ENCODE measurements around the gene HDGF. TPM values are rescaled to one million over a fixed set of nuclear protein-coding genes. Genes with fewer than 3 reads are reported as not detected.

The HDGF gene
- total RNA-seq, 4 donors from 2014 or later, result 180 to 278 (median 236) TPM

DNA sequence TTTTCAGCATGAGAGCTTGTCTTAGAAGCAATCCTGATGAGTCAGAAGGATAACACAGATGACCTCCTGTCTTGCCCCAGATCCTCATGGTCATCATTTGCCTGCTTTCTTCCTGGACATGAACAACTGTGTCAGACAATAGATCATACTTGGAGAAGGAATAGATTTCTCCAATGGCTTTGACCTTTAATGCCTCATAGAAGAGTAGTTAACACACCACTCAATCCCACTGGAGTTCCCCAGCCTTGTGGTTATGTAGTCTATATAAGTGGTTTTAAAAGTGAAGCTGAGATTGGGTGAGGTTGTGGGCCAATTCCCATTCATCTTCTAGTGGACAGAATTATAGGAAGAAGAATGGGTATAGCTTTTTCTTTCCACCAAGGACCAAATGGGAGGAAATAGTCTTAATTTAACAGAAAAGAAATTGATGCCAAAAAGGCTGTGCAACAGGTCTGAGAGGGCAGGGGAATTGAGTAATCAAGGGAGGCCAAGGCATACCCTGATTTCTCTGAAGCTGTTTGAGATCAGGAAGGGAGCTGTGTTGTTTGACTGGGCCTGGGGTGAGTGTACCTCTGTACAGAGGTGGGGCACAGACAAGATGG, 30.2 kb upstream of the HDGF start:
- Histone ChIP-seq H3K9me3 (no peaks in the 10 kb centered on the region), H3K27me3 (no peaks in the 10 kb centered on the region), H3K4me1 (peaks cover 0 to 22% (median 14%) of the 10 kb centered on the region in 3 donors), H3K27ac (no peak overlapping the region), H3K36me3 (peaks cover 0 to 67% (median 20%) of the 10 kb centered on the region in 3 donors), H3K4me3 (no peak overlapping the region)
- no peak for TF ChIP-seq POLR2A (IDR thresholded peaks at IDR 0.05)
- TF ChIP-seq, protein P1, sequence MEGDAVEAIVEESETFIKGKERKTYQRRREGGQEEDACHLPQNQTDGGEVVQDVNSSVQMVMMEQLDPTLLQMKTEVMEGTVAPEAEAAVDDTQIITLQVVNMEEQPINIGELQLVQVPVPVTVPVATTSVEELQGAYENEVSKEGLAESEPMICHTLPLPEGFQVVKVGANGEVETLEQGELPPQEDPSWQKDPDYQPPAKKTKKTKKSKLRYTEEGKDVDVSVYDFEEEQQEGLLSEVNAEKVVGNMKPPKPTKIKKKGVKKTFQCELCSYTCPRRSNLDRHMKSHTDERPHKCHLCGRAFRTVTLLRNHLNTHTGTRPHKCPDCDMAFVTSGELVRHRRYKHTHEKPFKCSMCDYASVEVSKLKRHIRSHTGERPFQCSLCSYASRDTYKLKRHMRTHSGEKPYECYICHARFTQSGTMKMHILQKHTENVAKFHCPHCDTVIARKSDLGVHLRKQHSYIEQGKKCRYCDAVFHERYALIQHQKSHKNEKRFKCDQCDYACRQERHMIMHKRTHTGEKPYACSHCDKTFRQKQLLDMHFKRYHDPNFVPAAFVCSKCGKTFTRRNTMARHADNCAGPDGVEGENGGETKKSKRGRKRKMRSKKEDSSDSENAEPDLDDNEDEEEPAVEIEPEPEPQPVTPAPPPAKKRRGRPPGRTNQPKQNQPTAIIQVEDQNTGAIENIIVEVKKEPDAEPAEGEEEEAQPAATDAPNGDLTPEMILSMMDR (IDR thresholded peaks at IDR 0.05), result no peak
- no peak for DNase-seq
- intact Hi-C loops (cut with DNase I), result no loop called here

DNA sequence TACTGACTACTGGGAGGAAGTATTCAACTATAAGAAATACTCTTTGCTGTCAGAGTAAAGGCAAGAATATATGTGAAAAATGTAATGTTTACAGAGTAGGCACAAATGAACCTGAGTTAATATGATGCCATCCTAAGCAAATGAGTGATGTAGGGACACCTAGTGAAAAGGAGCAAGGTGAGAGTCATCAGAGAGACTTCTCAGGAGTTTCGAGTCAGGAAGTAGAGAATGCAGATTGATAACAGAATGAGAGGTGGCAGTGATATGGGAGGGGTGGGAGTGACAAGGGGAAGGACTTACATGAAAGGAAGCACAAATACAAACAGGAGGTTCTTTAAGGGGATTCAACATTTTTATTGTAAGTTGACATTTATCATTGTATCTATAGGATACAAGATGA, 26.1 kb upstream of the HDGF start:
- WGBS, 2 donors, result 46 to 63% methylated on average over 1 of the region's 1 CpG
- peaks cover 0 to 27% (median 2%) of the 10 kb centered on the region in 3 donors for H3K36me3 ChIP-seq
- intact Hi-C loops (cut with DNase I), result no loop called here
- no peak overlapping the region for H3K27ac ChIP-seq
- H3K4me1 ChIP-seq, result peaks cover 0 to 48% (median 21%) of the 10 kb centered on the region in 3 donors
- H3K4me3 ChIP-seq, result no peak overlapping the region
- H3K27me3 ChIP-seq, result no peaks in the 10 kb centered on the region
- TF ChIP-seq POLR2A (IDR thresholded peaks at IDR 0.05), result no peak
- no peaks in the 10 kb centered on the region for H3K9me3 ChIP-seq
- no peak for DNase-seq

DNA sequence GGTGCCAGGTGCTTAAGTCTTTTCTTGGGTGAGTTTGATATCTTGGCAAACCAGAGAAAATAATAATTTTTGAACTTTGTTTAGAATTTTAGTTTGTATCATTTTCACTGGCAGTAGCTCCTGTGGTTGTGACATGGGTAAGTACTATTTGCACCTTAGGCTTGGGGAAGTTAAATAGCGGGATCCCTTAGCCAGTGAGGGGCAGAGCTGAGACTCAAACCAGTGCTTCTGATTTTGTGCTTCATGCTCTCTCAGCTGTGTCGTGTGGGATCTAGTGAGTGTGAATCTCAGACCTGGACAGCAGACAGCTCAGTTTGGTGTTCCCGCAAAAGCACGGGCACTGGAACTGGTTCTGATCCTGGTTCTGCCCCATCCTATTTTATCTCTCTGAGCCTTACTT, 25.5 kb upstream of the HDGF start:
- no peak overlapping the region for H3K4me3 ChIP-seq
- no peaks in the 10 kb centered on the region for H3K9me3 ChIP-seq
- 63 to 64% methylated on average over 4 of the region's 4 CpGs for WGBS, 2 donors
- H3K27ac ChIP-seq, result no peak overlapping the region
- no peak for DNase-seq
- H3K36me3 ChIP-seq, result peaks cover 0 to 28% (median 0%) of the 10 kb centered on the region in 3 donors
- TF ChIP-seq, protein P1 (IDR thresholded peaks at IDR 0.05), result no peak
- no peak for TF ChIP-seq POLR2A (IDR thresholded peaks at IDR 0.05)
- H3K4me1 ChIP-seq, result peaks cover 0 to 52% (median 22%) of the 10 kb centered on the region in 3 donors
- no peaks in the 10 kb centered on the region for H3K27me3 ChIP-seq
- intact Hi-C loops (cut with DNase I), result no loop called here

DNA sequence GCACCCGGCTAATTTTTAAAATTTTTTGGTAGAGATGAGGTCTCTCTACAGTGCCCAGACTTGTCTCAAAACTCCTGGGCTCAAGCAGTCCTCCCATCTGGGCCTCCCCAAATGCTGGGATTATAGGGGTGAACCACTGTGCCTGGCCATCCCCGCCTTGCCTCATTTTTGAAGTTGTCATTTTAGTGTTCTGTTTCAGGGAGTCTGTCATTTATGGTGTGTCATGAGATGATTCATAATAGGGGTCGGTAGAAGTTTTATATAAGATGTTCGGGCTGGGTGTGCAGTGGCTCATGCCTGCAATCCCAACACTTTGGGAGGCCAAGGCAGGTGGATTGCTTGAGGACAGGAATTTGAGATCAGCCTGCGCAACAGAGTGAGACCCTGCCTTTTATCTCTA, 24.3 kb upstream of the HDGF start:
- DNase-seq, result no peak
- H3K4me3 ChIP-seq, result no peak overlapping the region
- peaks cover 0 to 53% (median 21%) of the 10 kb centered on the region in 3 donors for H3K4me1 ChIP-seq
- H3K27ac ChIP-seq, result no peak overlapping the region
- H3K9me3 ChIP-seq, result no peaks in the 10 kb centered on the region
- no peak for TF ChIP-seq POLR2A (IDR thresholded peaks at IDR 0.05)
- TF ChIP-seq, protein P1 (IDR thresholded peaks at IDR 0.05), result no peak
- H3K36me3 ChIP-seq, result peaks cover 0 to 28% (median 0%) of the 10 kb centered on the region in 3 donors
- intact Hi-C loops (cut with DNase I), result no loop called here
- H3K27me3 ChIP-seq, result no peaks in the 10 kb centered on the region
- 78 to 80% methylated on average over 4 to 5 of the region's 5 CpGs for WGBS, 2 donors

DNA sequence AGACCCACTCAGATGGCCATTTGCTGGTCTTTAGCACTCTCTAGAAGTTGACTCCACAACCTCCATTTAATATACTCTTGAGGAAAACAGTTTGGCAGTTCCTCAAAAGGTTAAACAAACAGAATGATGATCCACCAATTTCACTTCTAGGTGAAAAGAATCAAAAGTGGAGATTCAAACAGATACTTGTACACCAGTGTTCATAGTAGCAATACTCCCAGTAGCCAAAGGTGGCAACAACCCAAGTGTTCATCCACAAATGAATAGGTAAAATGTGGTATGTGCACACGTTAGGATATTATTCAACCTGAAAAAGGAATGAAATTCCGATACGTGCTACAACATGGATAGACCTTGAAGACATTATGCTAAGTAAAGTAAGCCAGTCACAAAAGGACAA, 22.1 kb upstream of the HDGF start:
- H3K27ac ChIP-seq, result no peak overlapping the region
- no peak for DNase-seq
- intact Hi-C loops (cut with DNase I), result no loop called here
- H3K36me3 ChIP-seq, result peaks cover 0 to 28% (median 0%) of the 10 kb centered on the region in 3 donors
- H3K4me3 ChIP-seq, result no peak overlapping the region
- TF ChIP-seq, protein P1 (IDR thresholded peaks at IDR 0.05), result no peak
- no peak for TF ChIP-seq POLR2A (IDR thresholded peaks at IDR 0.05)
- no peaks in the 10 kb centered on the region for H3K9me3 ChIP-seq
- 74 to 83% methylated on average over 3 of the region's 3 CpGs for WGBS, 2 donors
- H3K4me1 ChIP-seq, result peaks cover 7 to 75% (median 41%) of the 10 kb centered on the region in 3 donors
- H3K27me3 ChIP-seq, result no peaks in the 10 kb centered on the region
